ENCODE measurements around the gene ZNF330. TPM values are rescaled to one million over a fixed set of nuclear protein-coding genes. Genes with fewer than 3 reads are reported as not detected.

ZNF330 gene
- polyA plus RNA-seq, 1 of the 3 experiments (the other 2 are of a cell fraction) = 19.4 TPM

DNA sequence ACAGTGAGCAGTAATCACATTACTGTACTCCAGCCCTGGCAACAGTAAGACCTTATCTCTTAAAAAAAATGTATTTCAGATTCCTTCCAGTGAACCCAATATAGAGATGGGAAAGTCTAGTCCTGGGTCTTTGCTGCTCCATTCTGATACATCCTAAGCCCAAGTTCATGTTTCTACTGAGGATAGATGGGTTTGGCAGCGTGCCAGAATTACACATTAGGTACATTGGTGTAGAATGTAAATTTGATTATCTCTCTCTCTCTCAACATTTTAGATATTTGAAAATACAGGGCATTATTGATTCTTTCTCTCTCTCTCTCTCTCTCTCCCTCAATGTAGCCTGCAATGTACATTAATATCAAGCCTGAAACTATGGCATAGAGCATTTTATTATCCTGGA, 43.5 kb upstream of the ZNF330 start:
- H3F3A ChIP-seq (replicated peaks; ENCODE audit: insufficient read depth) = no peaks in the 10 kb centered on the region
- no peaks in the 10 kb centered on the region for H3K36me3 ChIP-seq (replicated peaks in 1 of 2; ENCODE audit: control insufficient read depth in 1 of 2, insufficient read depth in 2 of 2, low read length in 1 of 2)
- ChIA-PET POLR2A (no interaction called here), CTCF (no interaction called here)
- no peaks in the 10 kb centered on the region for H4K20me1 ChIP-seq (ENCODE audit: insufficient read depth)
- peaks cover 0 to 5% of the 10 kb centered on the region in 2 experiments; a peak in 2 of 4 replicates for H3K4me1 ChIP-seq (ENCODE audit: control insufficient read depth in 1 of 2, insufficient read depth in 2 of 2, low read depth in 1 of 2, low read length in 1 of 2)
- H3K27ac ChIP-seq (ENCODE audit: low read depth in 2 of 2, low read length in 1 of 2) = no peak overlapping the region
- no peak overlapping the region for H3K9ac ChIP-seq
- H3K9me3 ChIP-seq = no peaks in the 10 kb centered on the region
- H3K79me2 ChIP-seq (ENCODE audit: insufficient read depth) = no peaks in the 10 kb centered on the region
- TF ChIP-seq NFIC (IDR thresholded peaks at IDR 0.05; ENCODE audit: borderline replicate concordance) (peak; percentile 29; the same call in 1 of the 2 replicates), NRF1 (IDR thresholded peaks at IDR 0.05; ENCODE audit: low read depth, low read length) (no peak)
- H3K4me2 ChIP-seq = no peak overlapping the region
- DNase-seq = no peak
- H3K4me3 ChIP-seq (ENCODE audit: low read depth in 2 of 2, low read length in 1 of 2) = no peak overlapping the region
- H3K27me3 ChIP-seq (ENCODE audit: insufficient read depth) = no peaks in the 10 kb centered on the region
- 16% methylated on average over 1 of the region's 1 CpG for WGBS (ENCODE audit: low lambda C conversion rate)
- H2AFZ ChIP-seq (ENCODE audit: low read depth) = no peak overlapping the region
- no peaks in the 10 kb centered on the region for H3K9me2 ChIP-seq

DNA sequence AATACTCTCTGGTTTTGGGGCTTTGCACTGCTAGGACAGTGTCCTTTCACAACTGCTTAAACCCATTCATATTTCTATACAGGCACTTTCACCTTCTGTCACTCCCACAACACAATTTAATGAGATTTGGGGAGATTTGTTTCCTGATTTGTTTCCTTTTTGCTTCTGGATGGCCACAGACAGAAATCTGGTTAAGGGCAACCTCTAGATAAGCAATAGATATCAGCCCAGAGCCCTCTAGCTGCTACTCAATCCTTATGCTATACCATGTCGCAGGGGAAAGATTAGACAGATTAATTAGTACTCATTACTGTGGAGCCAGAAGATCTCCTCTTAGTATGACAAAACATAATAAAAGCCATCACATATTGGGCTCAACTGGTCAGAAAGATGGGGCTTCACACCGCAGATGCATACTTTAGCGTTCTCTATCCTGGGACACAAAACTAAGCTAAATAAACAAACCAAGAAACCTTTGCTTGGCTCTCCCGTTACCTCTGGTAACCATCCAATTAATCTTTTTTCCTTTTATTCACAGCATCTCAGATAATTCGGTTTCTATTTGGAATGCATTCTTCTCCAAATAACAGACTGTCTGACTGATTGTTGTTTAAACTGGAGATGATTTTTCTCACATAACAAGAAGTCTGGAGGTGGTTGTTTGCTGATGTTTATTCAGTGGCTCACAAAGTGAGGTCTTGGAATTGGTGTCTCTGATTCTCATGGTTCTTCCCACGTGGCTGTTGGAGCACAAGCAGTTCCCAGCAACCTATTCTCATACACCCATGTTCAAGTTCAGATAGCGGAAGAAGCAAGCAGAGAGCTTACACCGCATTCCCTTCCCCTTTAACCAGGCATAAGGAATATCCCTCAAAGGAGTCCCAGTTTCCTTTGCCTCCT, 41.0 kb upstream of the ZNF330 start:
- peak; percentile 95 for TF ChIP-seq GATA2 (CRISPR knock-in tag; IDR thresholded peaks at IDR 0.05)
- no peak for TF ChIP-seq MXI1 (IDR thresholded peaks at IDR 0.05; ENCODE audit: low read depth, low read length)
- no peak for TF ChIP-seq TCF12 (IDR thresholded peaks at IDR 0.05)
- peak; percentile 59 for TF ChIP-seq CHD2 (IDR thresholded peaks at IDR 0.05; ENCODE audit: low read length, partially characterized antibody)
- TF ChIP-seq, protein P1, sequence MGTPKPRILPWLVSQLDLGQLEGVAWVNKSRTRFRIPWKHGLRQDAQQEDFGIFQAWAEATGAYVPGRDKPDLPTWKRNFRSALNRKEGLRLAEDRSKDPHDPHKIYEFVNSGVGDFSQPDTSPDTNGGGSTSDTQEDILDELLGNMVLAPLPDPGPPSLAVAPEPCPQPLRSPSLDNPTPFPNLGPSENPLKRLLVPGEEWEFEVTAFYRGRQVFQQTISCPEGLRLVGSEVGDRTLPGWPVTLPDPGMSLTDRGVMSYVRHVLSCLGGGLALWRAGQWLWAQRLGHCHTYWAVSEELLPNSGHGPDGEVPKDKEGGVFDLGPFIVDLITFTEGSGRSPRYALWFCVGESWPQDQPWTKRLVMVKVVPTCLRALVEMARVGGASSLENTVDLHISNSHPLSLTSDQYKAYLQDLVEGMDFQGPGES (IDR thresholded peaks at IDR 0.05; ENCODE audit: low read depth, low read length) = no peak
- peak in 1 of 2 experiments; percentile 78; a peak in 2 of 4 replicates for TF ChIP-seq EP300 (IDR thresholded peaks at IDR 0.05; ENCODE audit: borderline replicate concordance in 1 of 2, low read depth in 1 of 2, low read length in 1 of 2)
- peak; percentile 91 for TF ChIP-seq RCOR1 (IDR thresholded peaks at IDR 0.05; ENCODE audit: low read length)
- TF ChIP-seq REST (IDR thresholded peaks at IDR 0.05; ENCODE audit: low read depth, low read length) = no peak
- TF ChIP-seq FOXJ3 (CRISPR knock-in tag; IDR thresholded peaks at IDR 0.05) = peak; percentile 83
- H4K20me1 ChIP-seq (ENCODE audit: insufficient read depth) = no peaks in the 10 kb centered on the region
- H3K9me2 ChIP-seq = no peaks in the 10 kb centered on the region
- H2AFZ ChIP-seq (ENCODE audit: low read depth) = no peak overlapping the region
- no peak overlapping the region; a peak in 1 of 4 replicates for H3K4me3 ChIP-seq (ENCODE audit: low read depth in 2 of 2, low read length in 1 of 2)
- H3K9me3 ChIP-seq = no peaks in the 10 kb centered on the region
- ChIA-PET POLR2A (no interaction called here), CTCF (no interaction called here)
- no peaks in the 10 kb centered on the region for H3F3A ChIP-seq (replicated peaks; ENCODE audit: insufficient read depth)
- no peaks in the 10 kb centered on the region for H3K36me3 ChIP-seq (replicated peaks in 1 of 2; ENCODE audit: control insufficient read depth in 1 of 2, insufficient read depth in 2 of 2, low read length in 1 of 2)
- H3K79me2 ChIP-seq (ENCODE audit: insufficient read depth) = no peaks in the 10 kb centered on the region
- no peaks in the 10 kb centered on the region for H3K27me3 ChIP-seq (ENCODE audit: insufficient read depth)
- H3K4me1 ChIP-seq (ENCODE audit: control insufficient read depth in 1 of 2, insufficient read depth in 2 of 2, low read depth in 1 of 2, low read length in 1 of 2) = peaks cover 0 to 5% of the 10 kb centered on the region in 2 experiments; a peak in 2 of 4 replicates
- H3K9ac ChIP-seq = no peak overlapping the region
- 33% methylated on average over 8 of the region's 8 CpGs for WGBS (ENCODE audit: low lambda C conversion rate)
- H3K27ac ChIP-seq (ENCODE audit: low read depth in 2 of 2, low read length in 1 of 2) = no peak overlapping the region
- DNase-seq = peak; percentile 47
- no peak overlapping the region for H3K4me2 ChIP-seq
